ENCODE data around the gene LIX1L.
A peak's percentile ranks its signal among the peaks of the same experiment; 100 is the strongest.
"Not testable (repeated sequence)": the region's sequence is repeated elsewhere in the genome, so short reads cannot be mapped to it uniquely, and the experiment has no call there.

The LIX1L gene

DNA sequence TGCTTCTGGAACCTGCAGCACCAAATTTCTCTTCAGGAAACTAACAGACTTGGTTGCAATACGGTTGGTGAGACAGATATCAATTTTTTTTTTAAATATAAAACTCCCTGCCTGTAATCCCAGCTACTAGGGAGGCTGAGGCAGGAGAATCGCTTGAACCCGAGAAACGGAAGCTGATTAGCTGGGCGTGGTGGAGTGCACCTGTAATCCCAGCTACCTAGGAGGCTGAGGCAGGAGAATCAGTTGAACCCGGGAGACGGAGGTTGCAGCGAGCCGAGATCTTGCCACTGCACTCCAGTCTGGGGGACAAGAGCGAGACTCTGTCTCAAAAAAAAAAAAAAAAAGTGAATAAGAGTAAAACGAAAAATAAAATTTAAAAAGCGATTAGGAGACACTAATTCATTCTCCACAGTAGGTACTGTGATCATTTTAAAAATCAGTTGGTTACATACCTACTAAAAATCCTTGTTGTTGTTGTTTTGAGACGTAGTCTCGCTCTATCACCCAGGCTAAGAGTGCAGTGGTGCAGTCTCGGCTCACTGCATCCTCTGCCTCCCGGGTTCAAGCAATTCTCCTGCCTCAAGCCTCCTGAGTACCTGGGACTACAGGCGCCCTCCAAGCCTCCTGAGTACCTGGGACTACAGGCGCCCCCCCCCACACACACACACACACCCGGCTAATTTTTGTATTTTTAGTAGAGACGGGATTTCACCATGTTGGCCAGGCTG, 29.7 kb downstream of the LIX1L start:
- DNase-seq = no peak

DNA sequence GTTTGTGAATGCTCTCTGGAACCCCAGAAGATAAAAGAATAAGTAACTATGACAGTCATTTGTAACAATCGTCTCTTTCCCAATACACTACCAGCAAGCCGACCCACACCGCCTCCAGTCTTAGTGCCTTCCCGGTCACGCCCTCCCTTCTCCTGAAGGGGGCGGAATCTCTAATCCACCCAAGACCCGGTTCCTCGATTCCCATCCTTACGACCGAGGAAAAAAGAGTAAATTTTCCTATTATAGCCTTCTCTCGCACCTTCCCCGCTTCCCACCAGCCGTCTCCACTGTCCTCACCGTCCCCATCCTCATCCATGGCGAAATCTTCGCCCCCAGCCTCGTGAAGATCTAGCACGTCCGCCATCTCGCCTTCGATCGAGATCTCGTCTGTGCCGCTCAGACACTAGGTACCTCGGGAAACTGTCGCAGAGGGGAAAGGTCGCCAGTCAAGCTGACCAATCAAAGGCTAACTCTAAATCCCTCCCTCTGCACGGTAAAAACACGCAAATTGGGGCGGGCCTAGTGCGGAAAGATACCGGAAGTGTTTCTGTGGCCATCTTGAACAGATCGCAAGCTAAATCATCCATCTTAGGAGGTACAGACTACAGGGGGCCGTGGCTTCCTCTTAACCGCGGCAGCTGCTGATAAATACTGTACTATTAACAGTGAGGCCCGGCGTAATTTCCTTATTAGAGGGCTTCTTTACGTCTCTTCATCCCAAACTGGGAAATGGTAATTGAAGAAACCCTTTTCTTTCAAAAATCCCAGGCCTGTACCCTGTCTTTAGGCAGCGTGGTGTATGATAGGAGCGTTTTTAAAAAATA, 30.5 kb downstream of the LIX1L start, which contains the start of gene RBM8A:
RBM8A (minus strand) TSS at position 422 of the 824 bp plus-strand sequence; CDS start at position 364, 58 bp downstream.
- peak; percentile 98 for DNase-seq

DNA sequence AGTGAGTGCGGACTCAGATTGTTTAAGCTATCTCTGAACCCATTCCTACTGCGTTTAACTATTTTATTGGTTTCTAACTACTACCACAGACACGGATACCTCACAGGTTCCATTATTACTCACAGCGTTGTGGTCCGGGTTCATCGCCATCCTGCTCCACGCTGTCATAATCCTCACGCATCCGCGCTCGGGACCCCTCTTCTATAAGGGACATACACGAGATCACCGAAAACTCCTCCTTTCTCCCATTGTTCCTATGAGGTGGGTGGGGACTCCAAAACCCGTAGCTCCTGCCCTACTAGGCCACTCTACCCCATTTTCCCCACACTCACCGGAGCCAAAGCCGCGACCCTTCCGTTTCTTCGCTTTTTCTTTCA, 31.1 kb downstream of the LIX1L start:
- DNase-seq = no peak

DNA sequence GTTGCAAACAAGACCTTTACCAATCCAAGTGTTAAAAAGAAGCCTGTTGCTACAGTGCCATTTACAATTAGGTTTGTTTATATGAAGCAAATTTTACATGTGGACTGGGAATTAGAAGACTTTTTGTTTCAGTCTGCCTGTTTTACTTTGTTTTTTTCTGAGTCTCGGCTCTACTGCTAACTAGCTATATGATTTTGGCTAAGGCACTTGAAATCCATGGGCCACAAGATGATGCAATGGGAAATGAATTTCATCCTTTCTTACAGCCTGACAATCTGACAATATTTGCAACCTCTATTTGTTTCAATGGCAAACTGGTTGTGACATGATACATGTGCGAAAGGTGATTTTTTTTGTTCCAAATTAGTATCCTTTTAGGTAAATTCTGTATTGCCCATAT, 35.6 kb downstream of the LIX1L start:
- DNase-seq = no peak

DNA sequence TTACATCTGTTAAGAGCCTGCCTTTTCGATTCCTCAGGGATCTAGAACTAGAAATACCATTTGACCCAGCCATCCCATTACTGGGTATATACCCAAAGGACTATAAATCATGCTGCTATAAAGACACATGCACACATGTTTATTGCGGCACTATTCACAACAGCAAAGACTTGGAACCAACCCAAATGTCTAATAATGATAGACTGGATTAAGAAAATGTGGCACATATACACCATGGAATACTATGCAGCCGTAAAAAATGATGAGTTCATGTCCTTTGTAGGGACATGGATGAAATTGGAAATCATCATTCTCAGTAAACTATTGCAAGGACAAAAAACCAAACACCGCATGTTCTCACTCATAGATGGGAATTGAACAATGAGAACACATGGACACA, 37.5 kb downstream of the LIX1L start:
- not testable (repeated sequence) for DNase-seq

DNA sequence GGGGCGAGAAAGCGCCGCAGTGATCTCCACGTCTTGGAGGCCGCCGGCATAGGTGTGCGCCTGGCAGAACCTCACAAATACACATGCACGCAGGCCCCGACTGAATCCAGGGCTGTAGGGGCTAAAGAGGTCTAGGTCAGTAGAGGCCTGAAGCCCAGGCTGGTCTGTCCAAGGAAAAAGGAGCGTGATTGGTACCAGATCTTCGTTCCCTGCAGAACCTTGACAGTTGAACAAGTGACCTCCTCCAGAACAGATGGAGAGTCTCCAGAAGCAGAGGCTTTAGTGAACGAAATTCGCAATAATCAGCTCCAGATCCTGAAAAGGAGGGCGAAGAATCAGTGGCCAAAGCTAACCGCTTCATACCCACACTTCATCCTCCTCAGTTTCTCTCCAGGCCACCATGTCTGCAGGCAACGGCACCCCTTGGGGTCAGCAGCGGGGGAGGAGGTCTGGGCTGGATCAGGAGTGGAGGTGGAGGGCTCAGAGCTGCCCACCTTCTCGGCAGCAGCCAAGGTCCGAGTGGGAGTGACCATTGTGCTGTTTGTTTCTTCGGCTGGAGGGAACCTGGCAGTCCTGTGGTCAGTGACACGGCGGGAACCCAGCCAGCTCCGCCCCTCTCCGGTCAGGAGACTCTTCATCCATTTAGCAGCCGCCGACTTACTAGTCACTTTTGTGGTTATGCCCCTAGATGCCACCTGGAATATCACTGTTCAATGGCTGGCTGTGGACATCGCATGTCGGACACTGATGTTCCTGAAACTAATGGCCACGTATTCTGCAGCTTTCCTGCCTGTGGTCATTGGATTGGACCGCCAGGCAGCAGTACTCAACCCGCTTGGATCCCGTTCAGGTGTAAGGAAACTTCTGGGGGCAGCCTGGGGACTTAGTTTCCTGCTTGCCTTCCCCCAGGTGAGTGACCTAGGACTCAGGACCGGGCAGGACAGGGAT, 38.6 kb downstream of the LIX1L start:
- no peak for DNase-seq

DNA sequence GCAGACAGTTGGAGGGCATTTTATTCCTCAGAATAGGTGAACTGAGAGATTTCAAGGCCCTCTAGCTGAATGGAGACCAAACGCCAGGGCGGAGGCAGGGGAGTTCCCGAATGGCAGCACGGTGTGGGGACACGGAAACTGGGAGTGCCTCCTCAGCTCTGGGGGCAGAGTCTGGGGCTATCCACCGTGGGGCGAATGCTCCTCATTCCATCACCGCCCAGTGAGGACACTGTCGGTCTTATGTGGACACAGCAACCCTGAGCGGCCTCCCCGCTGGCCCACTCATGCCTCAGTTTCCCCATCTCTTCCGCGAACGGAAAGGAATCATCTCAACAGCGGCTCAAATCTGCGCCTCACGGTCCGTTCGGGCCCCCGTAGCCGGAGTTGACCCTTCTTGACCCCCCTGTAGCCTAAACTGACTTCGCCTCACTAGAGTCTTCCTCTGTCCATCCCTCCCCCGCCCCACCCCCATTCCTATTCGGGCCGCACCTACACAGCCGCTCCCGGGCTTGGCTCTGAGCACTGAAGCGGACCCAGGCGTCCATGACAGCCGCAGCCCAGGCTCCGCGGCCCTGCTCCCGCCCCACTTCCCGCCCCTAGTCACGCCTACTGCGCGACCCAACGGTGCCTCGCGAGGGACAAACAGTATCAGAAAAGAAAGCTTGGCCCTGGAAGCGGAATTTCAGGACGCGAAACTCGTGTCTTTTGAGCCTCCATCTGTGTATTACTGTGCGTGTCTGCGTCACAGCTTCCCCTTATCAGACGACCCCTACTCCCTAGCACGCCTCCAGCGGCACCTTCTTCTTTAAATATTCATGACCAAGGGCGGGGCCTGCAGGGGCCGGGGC, 39.4 kb downstream of the LIX1L start, which contains the start of gene PEX11B:
PEX11B (minus strand) TSS at position 574 of the 848 bp plus-strand sequence; CDS start at position 545, 29 bp downstream.
- peak; percentile 79 for DNase-seq

DNA sequence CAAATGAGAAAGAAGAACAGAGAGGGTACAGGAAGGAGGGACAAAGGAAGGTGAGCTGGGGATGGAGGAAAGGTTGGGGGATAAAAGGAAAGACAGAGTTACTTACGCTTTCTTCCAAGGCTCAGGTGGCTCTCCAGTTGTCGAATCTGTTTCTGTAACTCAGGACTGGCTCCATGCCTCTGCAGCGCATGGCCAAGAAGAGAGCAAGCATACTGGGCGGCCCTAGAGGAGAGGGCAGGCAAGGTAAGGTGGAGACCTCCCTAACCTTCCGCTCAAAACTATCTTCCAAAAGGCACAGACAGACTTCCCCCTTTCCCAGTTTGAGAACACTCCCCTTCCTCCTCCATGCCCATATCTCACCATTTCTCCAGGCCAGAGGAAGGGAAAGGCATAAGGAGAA, 40.2 kb downstream of the LIX1L start:
- no peak for DNase-seq

DNA sequence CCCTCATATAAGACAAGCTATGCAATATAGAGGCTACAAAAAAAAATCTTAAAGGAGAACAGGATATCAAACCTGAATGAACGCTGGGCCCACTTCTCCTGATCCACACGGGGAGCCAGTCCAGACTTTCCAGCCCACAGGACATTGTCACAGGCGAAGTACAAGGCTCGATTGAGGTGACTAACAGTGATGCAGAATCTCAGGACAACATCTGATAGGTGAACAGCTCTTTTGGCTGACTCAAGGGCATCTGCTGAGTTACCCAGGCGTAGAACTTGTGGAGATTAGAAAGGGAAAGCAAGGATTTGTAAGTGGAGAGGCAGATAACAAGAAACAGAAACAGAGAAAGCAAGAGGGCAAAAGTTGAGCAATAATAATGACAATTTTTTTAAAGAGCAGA, 41.1 kb downstream of the LIX1L start:
- DNase-seq = no peak

DNA sequence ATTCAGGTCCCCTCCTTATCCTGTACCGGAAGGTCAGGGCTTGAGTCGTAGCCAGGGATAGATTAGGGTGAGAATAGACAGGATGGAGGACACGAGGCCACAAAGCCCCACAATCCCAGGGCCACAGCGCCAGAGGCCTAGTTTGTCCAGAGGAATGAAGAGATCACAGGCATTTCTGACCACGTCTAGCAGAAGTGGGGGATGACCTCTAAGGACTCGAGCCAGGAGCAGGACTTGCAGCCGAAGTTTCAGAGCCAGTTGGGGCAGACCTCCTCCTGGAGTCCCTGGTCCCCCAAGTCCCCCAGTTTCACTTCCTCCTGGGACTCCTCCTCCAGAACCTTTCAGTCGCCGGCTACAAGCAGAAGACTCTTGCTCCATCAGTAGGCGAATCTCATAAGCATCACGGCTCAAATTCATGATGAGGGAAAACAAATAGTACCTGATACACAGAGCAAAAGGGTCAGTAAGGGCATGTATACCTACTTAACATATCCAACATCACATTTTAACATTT, 45.6 kb downstream of the LIX1L start:
- no peak for DNase-seq

DNA sequence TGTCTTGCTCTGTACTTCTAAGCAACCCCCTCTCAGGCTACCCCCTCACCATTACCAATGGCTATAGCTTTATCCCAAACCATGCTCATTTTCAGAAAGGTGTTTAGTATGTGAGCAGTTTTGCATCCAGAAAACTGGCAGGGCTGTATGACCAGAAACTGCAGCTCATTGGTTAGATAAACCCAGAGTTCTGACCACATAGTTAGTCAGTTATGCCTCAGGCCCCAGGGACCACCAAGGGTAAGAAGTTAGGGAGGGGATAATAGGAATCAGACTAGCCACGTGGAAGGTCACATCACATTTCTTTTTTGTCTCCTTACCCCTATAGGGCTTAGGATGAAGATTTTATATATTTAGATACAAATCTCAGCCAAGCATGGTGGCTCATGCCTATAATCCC, 49.2 kb downstream of the LIX1L start:
- DNase-seq = no peak

DNA sequence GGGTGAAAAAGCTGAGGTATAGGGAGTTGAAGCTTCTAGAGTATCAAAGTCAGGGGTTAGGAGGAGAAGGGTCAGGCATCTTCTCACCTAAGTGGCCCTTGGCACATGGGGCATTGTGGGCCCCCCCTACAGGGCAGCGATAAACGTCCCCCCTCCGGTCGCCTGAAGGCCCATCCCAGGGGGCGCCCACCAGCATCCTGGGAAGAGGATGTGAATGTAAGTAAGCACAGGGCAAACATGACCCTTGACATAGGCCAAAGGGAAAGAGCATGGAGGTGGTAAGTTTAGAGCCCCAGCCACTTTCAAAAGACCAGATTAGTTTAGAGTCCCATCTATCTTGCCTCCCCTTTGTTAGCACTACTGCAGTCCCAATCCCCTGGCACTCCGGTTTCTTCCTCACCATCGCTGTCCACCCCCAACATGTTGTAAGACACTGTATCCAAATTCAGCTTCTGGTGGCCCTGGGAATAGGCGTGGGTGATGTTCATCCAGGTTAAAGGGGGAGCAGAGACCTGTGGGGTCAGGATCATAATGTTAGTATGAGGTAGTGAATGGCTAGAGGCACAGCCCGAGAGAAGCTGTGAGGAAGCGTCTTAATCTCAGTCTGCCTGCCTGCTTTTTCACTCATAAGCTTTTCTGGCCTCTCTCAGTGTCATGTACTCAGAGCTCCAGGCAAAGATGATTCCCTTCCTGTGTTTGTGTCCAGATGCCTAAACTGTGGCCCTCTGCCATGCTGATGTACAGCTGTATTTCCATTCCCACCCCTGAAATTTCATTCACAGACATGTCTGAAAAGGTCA, 50.7 kb downstream of the LIX1L start:
- no peak for DNase-seq

DNA sequence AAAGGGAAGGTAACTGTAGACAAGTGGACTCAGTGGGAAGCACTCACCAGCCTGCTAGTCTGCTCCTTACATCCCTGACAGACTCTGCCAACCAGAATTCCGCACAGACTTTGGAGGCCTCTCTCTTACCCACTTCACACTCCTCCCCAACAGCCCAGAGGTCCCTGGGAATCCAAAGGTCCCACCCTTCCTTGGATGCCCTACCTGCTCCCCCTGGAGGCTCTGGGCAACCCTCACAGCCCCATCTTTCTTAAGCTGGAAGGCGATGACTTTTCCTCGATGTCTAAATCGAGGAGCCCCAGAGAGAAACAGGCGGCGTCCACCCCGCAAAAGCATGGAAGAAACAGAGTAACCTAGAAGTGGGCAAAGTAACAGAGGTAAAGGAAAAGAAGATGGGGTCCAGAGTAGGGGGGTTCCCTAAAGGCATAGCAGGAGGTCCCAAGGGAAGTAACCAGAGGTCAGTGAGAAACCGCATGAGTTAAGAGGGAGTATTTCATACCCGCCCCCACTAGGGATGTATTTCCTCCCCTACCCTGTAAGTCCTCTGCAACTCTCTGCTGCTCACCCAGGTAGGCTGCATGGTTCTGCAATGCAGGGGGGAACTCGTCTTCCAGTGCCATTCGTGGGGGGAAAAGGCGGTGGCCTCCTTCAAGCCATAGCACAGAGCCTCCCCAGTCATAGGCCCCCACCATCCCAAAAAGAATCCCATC, 56.4 kb downstream of the LIX1L start:
- no peak for DNase-seq

DNA sequence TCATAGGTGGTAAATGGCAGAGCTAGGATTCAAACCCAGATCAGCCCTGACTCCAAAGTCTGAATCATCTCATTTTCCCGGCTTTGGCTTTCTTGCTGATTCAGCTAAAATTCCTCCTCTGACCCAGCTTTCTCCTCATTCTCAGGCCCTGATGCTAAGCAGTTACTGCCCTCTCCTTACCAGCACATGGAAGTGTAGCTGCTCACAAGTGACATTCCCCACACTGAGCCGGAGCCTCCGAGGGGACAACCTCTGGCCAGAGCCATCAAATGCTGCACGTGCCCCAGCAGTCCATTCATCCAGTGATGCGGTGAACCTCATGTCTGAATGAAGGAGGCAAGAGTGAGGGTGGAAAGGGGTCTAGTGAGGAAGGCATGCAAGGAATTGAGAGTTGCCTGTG, 59.1 kb downstream of the LIX1L start:
- no peak for DNase-seq

DNA sequence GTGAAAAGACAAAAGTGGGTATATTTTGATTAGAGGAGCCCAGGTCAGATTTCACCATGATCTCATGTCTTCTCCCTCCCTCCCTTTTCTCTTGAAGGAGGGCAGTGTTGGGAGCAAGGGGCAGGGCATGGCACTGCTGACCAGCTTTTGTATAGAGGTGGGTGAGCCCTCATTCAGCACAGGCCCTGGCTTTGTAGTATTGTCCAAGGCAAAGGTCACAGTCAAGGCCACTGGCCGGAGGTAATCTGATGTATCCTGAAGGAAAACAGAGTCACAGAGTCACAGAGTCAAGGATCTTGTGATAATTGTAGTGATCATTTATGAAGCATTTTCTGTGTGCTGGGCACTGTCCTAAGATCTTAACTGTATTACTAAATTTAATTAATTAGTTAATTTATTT, 59.8 kb downstream of the LIX1L start:
- no peak for DNase-seq

DNA sequence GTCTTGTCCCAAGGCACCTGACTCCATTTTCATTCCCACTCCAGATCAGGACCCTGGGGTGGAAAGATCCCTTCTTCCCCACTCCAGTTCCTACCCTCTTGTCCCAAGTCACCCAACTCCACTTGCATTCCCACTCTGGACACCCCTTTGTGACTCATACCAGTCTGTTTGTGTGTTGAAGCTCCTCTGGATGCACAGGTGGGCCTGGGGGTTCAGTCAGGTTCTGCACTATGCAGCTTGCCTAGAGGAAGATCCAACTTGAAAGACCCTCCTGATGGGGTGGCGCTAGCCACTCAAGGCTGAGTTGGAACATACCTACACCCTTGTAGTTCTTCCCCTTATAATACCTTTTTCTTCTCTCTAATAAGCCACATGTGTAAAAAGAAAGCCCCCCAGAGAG, 62.3 kb downstream of the LIX1L start:
- DNase-seq = no peak

DNA sequence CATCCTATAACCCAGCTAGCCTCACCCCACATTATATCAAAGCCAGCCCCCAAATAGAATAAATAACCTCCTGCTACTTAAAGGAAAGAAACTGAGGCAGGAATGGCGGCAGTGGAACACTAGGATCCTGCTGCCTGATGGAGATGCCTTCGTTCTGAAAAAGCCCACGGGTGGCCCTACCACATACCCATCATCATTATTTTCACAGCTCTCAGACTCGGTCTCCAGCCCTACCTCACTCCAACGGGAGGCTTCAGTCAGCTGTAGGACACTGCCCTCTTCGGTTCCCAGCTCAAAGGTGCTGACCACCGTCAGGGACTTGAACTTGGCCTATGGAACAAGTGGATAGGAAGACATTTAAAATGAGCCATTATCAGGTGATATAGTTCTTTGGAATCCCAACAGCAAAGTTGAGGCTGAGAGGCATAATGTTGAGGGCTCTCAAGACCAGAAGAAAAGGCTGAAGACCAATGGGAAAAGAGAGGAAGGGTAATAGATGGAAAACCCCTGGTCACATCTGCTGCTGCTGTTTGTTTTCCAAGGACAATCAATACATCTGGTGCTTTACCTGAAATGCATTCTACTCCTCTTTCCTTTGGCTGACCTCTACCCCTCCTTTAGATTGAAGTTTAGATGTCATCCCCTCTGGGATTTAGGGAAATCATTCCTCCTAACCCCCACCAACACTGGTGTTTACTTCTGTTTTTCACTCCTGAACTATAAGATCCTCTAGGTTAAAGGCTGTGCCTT, 64.3 kb downstream of the LIX1L start:
- no peak for DNase-seq

DNA sequence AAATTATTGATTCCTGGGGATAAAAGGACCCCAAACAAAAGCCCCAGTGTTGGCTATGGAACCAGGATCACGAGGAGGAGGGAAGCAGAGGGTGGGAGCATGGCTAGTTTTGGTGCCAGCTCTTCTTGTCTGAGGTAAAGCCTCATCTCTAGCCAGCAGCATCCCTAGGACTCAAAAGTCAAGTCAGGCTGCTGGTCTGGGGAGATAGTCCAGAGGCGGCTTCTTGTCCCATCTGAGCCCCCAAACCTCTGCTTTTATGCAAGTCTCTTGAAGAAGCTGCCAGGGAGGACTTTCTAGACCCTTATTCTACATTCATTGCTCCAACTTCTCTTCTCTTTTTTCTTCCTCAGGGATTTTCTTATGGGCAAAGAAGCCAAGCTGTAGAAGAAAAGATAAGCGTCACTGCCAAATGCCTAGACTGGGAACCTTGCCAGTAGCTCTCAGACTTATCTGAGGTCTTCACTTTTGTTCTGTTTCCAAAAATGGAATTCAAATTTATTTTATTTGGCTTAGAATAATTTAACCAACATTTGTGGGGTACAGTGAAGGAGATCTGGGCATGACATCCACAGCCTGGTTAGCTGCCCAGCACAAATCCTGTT, 65.2 kb downstream of the LIX1L start:
- no peak for DNase-seq
